T-helper 22 cell (primary cell): ENCODE measurements around the gene PTPMT1.
"Not testable (repeated sequence)": the region's sequence is repeated elsewhere in the genome, so short reads cannot be mapped to it uniquely, and the experiment has no call there.

Experiments
- DNase-seq: peaks from one replicate; pipeline ENCODE4 v3.0.0-alpha.2; 2020; ENCODE audit warnings: low read depth

Gene PTPMT1

DNA sequence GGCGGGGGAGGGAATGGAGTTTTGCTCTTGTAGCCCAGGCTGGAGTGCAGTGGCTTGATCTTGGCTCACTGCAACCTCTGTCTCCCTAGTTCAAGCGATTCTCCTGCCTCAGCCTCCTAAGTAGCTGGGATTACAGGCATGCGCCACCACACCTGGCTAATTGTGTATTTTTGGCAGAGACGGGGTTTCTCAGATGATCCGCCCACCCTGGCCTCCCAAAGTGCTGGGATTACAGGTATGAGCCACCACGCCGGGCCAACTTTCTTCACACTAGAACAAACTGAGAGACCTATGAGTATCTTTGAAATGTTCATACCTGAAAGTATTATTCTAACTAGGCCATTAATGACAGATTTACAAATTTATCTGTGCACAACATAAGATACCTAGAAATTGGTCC, 19.1 kb upstream of the PTPMT1 start:
- DNase-seq: not testable (repeated sequence)

DNA sequence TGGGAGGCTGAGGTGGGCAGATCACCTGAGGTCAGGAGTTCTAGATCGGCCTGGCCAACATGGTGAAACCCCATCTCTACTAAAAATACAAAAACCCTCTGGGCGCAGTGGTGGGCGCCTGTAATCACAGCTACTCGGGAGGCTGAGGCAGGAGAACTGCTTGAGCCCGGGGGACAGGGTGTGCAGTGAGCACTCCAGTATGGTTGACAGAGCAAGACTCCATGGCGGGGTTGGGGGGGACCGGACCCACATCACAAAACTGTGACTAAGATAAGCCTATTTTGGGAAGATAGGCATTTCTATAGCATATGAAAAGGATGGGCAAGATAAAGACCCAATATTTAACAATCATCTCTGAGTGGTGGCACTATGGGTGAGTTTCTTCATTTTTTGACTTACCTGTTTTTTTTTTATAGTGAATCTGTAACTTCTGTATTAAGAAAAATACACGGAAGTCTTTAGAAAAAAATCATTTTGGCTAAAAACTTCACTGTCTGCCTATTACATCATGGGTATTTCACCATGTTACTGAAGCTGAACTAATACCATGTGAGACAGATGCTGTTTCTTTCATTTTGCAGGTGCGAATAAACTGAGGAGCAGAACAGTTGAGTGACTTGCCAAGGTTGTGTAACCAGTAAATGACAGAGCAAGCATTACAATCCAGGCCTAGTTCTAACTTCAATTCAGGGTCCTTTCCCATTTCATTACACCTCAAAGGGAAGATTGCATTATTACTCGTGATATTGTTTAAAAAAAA, 14.9 kb upstream of the PTPMT1 start:
- DNase-seq: no peak

DNA sequence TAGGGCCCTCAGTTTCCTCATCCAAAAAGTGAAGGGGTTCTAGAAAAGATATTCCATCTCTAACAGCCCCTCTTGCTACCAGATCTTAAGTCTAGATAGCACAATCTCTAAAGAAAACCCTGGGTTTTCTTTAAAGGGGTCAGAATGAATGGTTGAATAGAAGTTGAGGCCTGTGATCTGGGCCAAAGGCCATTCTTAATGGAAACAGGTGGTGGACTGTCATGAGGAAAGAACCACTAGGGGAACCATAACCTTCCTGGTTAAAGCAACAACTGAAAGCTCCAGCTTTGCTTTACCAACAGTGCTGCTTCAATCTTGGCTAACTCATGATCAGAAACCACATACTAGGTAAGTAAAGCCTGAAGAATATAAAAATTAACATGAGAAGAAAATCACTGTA, 14.3 kb upstream of the PTPMT1 start:
- no peak for DNase-seq

DNA sequence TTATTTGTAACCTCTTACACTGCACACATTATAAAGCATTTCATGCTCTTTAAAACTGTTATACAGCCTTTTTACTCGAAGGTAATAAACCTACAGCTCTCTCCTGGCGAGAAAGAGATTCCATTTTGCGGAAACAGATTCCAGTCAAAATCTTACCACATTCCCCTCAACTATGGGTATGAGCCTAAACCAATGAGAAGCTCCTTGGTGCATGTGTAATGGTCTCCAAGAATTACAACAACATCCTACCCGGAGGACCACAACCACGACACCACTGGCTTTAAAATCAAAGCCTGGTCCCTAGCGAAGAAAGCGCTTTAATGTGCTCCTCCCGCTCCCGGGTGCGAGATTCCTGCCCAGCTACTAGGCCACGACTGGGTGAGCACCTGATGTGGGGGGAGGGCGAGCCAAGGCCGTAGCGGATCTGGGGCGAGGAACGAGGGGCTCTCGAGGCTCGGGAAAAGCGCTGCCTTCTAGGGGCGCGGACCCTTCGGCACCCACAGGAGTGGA, 13.3 kb upstream of the PTPMT1 start:
- DNase-seq: no peak

DNA sequence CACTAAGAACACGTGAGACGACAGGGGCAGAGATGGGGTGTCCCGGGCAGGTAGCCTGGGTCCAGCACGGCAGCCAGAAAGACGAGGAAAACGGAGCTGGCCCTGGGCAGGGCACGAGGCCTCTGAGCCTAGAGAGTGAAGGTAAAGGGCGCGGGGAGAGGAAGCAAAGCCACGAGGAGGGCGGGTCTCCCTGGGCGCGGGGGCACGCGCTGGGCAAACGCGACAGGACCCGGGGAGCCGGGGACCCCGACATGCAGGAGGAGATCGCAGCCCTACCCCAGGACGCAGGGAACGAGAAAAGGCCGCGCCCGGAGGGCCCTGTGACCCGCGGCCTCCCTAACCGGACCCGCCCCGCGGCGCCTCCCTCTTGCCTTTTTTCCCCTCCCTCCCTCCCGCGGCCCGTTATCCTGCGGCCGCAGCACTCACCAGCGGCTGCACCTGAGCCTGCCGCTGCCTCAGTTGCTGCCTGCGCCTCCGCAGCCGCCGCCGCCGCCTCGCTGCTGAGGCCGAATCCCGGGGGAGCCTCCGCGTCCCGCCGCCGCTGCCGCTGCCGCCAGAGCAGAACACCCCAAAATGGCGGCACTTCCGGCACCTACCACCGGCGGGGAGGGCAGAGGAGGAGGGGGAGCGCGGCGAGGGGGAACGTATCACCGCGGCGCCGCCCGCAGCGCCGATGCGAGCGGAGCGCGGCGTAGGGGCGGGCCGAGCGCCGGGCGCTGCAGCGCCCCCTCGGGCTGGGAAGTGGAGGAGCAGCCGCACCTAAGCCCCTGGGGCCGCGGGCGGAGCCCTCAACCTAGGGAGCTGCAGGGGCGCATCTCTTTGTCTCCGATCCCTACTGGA, 12.6 kb upstream of the PTPMT1 start, which contains the start of gene CELF1:
Gene CELF1, minus strand, starts transcription at position 567 of the 840 bp plus-strand sequence. CDS start 53,609 bp downstream, outside the sequence.
- DNase-seq: peak; percentile 88

DNA sequence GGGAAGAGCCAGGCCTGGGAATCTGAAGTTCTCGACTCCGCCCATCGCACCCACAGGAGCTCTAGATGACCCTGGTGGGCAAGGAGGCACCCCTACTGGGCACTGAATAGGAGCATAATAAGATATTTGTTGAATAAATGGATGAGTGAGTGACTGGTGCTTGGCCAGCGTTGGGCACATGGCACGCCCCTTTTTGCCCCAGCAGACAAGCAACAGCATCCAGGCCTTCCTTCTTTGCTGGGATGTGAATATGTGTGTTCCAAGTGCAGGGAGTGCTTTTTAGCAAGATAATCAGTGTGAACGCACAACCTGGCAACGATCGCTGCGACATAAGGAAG, 12.0 kb upstream of the PTPMT1 start:
- no peak for DNase-seq

DNA sequence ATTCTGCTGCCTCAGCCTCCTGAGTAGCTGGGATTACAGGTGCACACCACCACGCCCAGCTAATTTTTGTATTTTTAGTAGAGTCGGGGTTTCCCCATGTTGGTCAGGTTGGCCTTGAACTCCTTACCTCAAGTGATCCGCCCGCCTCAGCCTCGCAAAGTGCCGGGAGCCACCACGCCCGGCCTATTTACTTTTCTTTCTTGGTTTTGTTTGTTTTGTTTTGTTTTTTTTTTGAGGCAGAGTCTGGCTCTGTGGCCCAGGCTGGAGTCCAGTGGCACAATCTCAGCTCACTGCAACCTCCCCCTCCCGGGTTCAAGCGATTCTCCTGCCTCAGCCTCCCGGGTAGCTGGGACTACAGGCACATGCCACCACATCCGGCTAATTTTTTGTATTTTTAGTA, 8.4 kb upstream of the PTPMT1 start:
- DNase-seq: not testable (repeated sequence)

DNA sequence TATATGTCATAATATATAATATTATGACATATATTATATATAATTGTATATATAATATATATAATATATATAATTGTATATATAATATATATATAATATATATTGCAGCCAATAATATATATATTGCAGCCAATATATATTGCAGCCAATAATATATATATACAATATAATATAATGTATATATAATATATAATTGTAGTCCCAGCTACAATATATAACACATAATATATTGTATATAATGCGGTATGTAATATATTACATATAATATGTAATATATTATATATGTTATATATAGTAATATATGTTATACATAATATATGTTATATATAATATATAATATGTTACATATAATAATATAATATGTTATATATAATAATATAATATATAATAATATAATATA, 6.7 kb upstream of the PTPMT1 start:
- DNase-seq: no peak

DNA sequence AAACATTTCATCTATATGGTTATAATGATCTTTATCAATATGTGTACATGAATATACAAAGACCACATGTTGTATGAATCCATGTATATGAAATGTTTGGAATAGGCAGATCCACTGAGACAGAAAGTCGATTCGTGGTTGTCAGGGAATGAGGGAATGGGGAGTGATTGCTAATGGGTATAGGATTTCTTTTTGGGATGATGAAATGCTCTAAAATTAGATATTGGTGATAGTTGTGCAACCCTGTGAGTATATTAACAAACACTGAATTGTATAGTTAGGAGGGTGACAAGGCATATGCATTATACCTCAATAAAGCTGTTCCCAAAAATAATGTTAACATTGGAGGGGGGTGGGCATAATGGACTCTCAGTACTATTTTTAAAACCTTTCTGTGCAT, 5.0 kb upstream of the PTPMT1 start:
- DNase-seq: no peak

DNA sequence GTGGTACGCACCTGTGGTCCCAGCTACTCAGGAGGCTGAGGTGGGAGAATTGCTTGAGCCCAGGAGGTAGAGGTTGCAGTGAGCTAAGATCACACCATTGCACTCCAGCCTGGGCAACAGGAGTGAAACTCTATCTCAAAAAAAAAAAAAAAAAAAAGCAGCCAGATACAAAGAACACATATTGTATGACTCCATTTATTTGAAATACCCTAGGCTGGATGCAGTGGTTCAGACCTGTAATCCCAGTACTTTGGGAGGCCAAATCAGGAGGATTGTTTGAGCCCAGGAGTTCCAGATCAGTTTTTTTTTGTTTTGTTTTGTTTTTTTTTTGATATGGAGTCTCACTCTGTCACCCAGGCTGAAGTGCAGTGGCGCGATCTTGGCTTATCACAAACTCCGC, 3.0 kb upstream of the PTPMT1 start:
- not testable (repeated sequence) for DNase-seq

DNA sequence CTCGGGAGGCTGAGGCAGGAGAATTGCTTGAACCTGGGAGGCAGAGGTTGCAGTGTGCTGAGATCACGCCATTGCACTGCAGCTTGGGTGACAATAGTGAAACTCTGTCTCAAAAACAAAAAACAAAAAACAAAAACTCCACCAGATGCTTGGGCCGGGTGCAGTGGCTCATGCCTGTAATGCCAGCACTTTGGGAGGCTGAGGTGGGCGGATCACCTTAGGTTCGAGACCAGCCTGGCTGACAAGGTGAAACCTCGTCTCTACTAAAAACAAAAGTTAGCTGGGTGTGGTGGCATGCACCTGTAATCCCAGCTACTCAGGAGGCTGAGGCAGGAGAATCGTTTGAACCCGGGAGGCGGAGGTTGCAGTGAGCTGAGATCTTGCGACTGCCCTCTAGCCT, 1.0 kb upstream of the PTPMT1 start:
- DNase-seq: not testable (repeated sequence)

DNA sequence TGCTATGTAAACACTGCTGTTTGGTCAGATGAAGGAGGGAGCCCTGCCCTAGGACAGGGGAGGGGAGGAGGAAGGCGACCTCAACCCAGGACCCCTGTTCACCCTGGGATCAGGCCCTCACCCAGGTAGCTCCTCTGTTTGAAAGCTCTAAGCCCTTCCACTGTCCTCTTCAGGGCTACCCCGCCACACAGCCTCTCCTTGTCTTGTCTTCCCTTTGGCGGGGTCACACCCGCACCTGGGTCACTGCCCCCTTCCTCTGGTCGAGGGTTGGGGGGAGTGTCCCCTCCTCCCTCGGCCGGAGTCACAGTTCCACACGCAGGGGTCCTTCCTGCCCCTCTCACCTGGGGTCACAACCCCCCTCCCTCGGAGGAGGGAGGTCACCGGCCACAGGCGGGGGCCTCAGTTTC, 463 bp upstream of the PTPMT1 start:
- no peak for DNase-seq

DNA sequence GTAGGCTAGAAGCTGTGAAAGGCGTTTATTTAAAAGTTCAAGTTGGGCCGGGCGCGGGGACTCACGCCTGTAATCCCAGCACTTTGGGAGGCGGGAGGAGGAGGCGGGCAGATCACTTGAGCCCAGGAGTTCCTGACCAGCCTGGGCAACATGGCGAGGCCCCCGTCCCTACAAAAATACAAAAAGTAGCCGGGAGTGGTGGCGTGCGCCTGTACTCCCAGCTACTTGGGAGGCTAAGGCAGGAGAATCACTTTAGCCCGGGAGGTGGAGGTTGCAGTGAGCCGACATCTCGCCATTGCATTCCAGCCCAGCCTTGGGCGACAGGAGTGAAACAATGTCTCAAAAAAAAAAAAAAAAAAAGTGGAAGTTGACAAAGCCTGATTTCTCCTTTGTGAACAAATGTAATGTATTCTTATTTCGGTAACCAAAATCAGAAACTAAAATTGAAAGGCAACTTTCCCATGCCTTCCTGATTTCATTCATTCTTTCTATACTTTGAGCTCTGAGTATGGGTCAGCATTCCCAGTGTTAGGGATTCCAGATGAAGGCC, 825 bp downstream of the PTPMT1 start:
- no peak for DNase-seq

DNA sequence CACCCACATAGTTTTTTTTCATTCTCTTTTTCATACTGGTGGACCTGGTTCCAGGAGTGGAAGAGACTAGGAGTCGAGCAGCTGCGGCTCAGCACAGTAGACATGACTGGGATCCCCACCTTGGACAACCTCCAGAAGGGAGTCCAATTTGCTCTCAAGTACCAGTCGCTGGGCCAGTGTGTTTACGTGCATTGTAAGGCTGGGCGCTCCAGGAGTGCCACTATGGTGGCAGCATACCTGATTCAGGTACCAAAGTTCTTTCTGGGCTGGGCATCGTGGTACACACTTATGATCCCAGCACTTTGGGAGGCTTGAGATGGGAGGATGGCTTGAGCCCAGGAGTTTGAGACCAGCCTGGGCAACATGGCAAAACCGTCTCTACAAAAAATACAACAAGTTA, 4.2 kb downstream of the PTPMT1 start:
- no peak for DNase-seq

DNA sequence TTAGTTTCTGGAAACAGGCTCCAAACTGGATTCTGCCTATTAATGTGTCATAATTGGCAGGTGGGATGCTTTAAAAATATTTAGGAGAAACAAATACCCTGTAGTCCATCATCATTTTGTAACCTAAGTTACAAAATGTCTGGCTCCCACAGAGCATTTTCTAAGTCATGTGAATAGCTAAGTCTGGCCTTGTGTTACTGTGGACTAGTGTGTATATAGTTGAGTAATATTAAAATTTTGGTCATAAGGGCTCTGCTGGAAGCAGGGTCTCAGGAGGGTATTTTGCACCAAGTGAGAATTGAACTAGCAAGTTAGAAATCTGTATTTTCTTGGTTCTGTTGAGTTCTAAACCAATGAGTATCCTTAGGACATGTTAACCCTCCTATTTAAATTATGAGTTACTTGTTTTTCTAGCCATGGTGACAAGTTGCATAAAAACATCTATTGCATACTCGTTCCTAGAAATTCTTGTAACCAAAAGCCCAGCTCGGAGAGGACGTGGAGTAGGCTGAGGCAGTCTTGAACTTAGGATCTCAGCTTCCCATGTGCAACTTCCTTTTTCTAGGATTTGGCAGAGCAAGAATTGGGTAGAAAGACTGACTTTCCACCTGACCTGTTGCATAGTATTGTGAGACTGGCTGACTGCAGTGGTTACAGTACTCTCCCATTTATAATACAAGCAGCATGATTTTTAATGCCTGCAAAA, 5.4 kb downstream of the PTPMT1 start:
- no peak for DNase-seq

DNA sequence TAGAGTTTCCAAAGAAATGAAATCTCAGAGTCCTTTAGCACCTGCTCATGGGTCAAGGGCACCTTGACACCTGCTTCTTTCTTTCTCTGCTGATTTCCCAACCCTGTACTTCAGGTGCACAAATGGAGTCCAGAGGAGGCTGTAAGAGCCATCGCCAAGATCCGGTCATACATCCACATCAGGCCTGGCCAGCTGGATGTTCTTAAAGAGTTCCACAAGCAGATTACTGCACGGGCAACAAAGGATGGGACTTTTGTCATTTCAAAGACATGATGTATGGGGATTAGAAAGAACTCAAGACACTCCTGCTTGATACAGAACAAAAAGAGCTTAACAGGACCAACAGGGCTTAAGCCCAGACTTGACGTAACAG, 5.9 kb downstream of the PTPMT1 start:
- no peak for DNase-seq

DNA sequence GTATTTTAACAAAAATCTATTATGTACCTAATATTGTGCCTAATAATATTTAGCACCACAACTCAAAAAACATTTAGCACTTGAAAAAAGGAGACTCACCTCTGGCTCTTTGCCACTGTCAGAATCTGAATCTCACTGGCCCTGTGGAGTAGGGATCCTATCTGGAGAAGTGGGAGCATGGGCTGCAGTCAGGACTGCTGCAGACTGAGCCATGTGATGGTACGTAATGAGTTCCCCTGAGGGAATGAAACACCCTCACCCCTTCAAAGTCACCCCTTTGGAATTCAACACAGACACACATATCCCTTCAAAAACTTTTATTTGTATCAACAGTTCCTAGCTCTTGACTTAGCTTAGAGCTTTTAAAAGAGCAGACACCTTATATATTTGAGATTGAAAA, 6.5 kb downstream of the PTPMT1 start:
- no peak for DNase-seq

DNA sequence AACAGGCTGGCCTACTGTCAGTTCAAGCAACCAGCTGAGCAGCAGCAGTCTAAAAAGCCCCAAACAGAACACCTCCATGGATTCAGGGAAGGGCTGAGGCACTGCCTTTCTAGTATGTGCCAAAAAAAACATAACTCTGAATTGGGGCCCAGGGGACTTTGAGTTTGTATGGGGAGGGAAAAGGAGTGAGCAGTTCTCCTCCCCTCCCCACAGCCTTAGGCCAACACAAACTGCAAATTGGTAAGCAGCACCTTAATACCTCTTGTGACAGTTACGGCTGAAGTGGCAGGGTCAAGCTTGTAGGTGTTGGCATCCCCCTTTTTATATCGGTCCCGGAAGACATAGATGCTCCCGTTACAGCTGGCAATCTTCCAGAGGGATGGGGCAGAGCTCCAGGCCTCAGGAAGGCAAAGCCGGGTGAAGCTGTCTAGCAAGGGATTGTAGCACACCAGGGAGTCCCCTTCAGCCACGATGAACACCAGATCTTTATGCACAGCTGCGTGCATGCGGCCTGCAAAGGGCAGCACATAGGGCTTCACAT, 7.4 kb downstream of the PTPMT1 start:
- DNase-seq: no peak

DNA sequence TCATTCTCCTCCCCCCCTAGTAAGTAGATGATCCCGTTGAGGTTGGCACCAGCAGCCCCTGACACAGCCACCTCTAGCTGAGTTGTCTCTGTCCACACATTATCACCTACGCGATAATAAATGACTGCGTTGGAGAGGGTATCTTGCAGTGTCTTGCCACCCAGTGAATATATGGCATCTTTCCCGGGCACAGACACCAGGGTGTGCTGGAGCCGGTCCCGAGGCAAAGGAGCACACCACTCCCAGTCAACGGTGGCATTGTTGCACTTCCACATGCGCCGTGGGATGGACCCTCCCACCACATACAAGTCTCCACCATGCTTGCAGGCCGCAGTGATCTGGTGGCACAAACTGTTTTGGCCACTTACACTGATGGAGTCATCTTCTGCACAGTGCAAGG, 7.9 kb downstream of the PTPMT1 start:
- no peak for DNase-seq

DNA sequence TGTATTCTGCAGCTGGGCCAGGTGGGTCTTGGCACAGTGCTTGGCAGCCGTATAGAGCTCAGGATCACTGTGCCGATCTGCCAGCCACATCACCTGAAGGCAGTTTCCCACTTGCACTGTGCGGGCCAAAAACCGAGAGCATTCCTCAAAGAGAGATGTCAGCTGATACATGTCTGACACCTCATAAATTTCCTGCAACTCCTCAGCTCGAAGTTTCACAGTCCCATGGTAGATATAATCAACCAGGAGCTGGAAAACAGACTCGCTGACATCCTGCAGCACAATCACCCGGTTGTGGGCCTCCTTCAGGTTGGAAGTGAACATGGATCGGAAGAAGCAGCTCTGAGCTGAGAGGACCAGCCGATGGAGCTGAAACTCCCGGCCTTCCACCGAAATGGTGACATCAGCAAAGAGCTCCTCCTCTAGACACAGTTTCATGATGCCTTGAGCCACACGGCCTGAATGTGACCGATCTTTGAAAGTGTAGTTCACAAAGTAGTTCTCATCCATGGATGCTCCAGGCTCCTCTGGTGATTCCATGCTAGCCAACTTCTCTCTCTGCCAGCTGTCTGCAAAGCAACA, 12.2 kb downstream of the PTPMT1 start:
- no peak for DNase-seq
